Posterior vena cava (tissue), 2 donors: ENCODE results near the gene RAB22A. TPM values are rescaled to one million over a fixed set of nuclear protein-coding genes. Genes with fewer than 3 reads are reported as not detected.

ENCODE experiments used
- DNase-seq: peaks from one replicate; pipeline ENCODE4 v3.0.0-alpha.2; 2020; ENCODE audit warnings: low spot score
- intact Hi-C, 2 donors: fragments of 100-400 bp; cut with DNase I; formaldehyde crosslinking; loops; one replicate each; pipeline versions ENCODE4 v1.14.1 to v1.14.2; 2022 to 2023
- long read RNA-seq, 2 donors: library from polyadenylated mRNA; unstranded; transcript quantifications; one replicate each; pipeline ENCODE4 v2.0.0, GENCODE V29; 2020 to 2021
- total RNA-seq, 2 donors: library from RNA; stranded (reverse); fragmentation: NEBNext Ultra II Directional; extraction: Animal tissue kit (Norgen Biotek cat#: 25700); gene quantifications; one replicate each; pipeline ENCODE4 v1.2.1, GENCODE V29; 2021
- donor health status: DM: yes; HTN: yes; CAD: no.
- donor health status: DM: yes; HTN: yes; CAD: no.

The RAB22A gene, protein sequence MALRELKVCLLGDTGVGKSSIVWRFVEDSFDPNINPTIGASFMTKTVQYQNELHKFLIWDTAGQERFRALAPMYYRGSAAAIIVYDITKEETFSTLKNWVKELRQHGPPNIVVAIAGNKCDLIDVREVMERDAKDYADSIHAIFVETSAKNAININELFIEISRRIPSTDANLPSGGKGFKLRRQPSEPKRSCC
- 10 to 100 TPM; 22.1 to 27.3 TPM for total RNA-seq
- long read RNA-seq, donor 1, full-length matches to known transcripts, result 14 of 17 reads
- long read RNA-seq, donor 1, partial matches to known transcripts, result 0 of 17 reads
- long read RNA-seq, donor 1, other reads (novel, unspliced or antisense), result 3 of 17 reads
- long read RNA-seq, donor 2, full-length matches to known transcripts, result 1 of 6 reads
- long read RNA-seq, donor 2, partial matches to known transcripts, result 1 of 6 reads
- long read RNA-seq, donor 2, other reads (novel, unspliced or antisense), result 4 of 6 reads

DNA sequence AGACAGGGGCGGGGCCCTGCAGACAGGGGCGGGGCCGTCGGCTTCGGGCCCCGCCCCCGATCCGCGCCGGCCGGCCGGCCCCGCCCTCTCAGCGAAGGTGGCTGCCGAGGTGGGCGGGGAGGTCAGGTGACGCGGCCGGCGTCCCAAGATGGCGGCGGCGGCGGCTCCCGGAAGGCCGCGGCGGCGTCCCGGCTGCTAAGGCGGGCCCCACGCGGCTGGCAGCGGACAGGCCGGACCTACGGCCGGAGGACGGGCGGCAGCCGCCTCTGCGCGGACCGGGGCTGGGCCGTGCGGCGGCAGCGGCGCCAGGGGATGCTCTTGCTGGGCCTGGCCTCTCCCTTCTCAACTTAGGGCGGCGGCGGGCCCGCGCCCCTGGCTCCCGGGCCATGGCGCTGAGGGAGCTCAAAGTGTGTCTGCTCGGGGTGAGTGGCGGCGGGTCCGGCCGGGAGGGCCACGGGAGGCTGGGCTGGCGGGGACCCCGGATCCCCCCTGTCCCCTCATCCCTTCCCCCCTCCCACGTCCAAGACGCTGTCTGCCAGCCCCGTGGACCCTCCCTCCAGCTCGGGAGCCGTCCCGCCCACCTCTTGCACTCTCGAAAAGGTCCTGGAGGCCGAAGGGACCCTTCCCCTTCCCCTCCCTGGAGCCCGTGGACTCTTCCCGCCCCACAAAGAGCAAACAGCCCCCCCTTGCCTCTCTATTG is at the start of gene RAB22A:
Gene RAB22A, plus strand, starts transcription at position 125 of the 700 bp plus-strand sequence. Its CDS starts 262 bp downstream, at position 387.
- DNase-seq, result peak; percentile 95
- intact Hi-C loops, result no loop called here

DNA sequence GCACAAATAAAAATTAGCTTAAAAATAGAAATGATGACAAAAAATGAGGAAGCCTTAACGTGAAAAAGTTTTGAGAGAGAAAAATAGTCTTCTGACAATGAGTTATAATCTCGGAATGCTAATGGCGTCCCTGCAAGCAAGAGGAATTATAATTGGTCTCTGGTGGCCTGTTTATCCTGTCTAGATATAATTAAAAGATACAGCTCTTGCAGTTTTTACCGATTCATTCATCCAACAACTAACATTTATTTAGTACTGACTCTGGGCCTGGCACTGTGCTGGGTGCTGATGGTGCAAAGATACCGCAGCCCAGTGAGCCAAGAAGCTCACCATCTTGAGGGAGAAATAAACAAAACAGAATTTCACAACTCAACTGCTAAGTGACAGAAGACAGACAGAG is 49.5 kb upstream of the RAB22A start:
- no peak for DNase-seq
- intact Hi-C loops, result no loop called here

DNA sequence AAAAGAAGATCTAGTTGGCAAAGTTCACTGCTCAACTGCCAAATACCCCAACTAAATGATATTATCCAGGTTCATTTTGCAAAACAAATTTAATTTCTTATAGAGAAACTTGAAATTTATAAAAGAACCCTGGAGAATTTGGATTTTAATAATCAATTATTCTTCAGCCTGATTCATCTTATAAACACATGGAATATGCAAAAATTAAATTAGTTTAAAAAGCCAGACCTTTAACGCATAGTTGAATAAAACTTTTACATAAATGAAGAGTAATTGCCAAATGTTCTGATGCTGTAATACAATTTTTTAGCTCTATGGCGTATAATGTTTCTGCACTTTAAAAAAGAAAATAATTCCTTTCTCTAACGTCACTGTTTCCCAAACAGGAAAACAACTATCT is 47.9 kb upstream of the RAB22A start:
- intact Hi-C loops, result no loop called here
- no peak for DNase-seq

DNA sequence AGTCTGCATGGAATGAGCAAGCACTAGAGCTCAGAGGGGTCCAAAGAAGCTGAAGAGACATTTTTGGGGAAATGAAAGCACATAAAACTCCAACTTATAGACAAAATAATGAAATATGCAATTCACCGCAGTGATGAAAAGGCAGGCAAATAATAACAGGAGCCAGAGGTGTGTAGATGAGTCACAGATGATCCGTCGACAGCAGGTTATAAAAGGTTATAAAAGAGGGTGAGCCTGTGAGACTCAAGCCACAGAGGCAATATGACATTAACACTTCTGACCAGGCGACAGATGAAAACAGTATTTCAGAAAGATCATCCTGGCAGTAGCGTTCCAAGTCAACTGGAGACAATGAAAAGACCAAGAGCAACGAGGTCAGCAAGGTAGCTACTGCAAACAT is 45.2 kb upstream of the RAB22A start:
- no peak for DNase-seq
- intact Hi-C loops, result no loop called here

DNA sequence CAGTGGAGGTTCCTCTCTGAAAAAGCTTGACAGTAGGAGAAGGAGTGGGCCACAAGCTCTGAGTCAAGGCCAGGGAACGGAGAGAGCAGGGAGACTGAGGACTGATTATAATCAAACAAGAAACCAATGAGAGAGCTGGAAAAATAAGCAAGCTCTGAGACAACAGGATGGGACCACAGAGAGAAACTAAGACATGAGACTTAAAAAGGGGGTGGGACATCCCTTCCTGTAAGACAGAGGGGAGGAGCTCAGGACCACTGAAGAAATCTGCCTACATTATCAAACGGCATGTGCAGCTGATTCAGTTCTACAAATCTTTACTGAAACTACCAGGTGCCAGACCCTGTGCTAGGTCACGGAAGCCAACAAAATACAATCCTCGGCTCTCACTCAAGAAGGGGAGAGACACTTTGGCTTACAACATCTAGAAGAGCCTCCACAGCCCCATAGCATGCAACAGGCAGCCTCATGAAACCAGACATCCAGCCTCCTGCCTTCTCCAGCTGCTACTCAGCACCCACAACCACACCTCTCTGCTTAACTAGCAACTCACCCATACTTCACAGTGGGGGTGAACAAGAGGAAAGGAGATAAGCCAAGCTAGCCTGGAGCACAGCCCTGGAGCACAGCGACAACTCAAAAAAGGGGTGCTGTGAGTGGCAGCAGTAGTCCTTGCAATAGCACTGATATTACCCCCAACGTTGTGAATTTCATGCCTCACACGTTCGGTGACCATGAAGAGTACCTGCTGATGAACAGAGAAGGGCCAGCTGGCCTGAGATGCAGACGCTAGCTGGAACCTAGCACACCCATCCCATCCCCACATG is 41.9 kb upstream of the RAB22A start:
- DNase-seq, result no peak
- intact Hi-C loops, result no loop called here

DNA sequence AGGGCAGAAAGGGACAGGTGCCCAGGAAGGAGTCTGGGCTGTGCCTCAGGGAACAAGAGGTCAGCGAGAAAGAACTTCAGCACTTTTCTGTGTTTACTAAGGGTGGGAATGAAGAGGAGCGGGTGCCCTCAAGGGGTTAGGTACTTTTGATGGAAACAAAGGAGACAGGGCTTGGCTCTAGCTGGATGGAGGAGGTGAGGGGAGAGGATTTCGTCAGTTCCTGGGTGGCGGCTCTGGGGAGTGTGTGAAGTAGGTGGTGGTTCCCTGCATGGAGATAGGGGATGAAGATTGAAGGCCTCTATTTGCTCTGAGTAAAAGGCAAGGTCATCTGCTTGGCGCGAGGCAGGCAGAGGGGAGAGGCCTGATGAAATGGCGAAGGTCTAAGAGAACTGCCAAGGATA is 41.1 kb upstream of the RAB22A start:
- no peak for DNase-seq
- intact Hi-C loops, result no loop called here

DNA sequence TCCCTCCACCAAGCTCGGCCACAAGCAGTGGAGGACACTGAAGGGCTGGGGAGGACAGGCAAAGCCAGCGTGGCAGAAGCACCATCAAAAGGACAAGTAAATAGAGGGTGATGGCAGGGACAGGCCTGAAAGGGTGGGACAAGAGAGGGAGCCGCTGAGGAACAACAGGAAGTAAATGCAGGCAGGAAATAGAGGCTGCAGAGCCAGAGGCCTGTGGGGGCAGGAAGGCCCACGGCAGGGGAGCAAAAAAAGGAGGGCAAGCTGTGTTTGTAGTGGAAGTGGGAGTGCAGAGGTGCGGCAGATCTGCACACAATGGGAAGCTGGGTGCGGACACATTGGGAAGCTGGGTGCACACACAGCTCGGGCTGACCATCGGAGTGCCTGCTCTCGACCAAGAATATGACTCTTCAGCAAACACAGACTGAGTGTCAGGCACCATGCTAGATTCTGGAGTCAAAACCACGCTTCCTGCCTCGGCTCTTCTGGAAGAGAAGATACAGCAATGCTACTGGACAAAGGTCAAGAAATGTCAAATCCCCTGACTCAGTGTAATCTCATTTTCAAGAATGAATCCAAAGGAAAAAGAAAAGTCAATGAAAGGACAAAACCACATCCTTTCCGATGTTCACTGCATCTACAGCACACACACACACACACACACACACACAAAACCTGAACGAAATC is 40.4 kb upstream of the RAB22A start:
- DNase-seq, result no peak
- intact Hi-C loops, result no loop called here

DNA sequence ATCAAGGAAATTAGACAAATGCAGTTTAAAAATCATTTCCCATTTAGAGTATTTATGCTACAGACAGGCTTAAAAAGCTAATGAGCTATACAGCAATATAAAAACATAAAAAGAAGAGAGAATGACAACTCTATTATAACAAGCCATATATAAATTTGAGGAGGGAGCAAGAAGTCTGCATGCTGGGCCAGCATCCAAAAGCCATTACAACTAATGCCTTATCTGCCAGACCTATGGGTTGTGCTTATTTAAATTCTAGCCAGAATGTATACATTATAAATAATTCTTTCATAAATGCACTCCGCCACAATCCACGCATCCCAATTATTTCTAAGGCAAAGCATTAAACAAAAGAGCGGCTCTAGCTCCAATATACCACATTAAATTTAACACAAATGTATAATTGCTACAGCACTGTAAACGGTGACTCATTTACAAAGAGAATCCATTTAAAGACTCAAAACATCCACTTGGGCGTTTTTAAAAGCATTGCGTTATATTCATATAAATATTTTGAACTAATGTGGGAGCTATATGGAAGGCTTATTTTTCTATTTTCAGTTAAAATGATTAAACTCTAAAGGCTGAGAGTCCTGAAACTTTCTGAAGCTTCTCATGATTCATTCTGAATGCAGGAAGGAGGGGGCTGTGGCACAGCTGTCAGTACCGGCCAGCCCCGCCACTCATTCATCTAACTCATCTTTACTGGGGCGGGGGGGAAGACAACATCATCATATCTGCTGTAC is 37.7 kb upstream of the RAB22A start:
- intact Hi-C loops, result no loop called here
- DNase-seq, result no peak

DNA sequence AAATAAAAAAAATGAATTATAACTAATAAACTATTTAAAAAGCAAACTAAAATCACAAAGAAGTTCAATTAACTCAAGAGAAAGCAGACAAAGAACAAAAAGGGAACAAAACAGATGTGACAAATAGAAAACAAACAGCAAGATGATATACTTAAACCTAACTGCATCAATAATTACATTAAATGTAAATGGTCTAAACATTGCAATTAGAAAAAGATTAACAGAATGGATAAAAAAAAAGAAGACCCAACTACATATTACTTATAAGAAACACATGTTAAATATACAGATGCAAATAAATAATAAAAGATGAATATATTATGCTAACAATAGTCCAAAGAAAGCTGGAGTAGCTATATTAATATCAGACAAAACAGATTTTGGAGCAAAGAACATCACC is 35.1 kb upstream of the RAB22A start:
- intact Hi-C loops, result no loop called here
- DNase-seq, result no peak

DNA sequence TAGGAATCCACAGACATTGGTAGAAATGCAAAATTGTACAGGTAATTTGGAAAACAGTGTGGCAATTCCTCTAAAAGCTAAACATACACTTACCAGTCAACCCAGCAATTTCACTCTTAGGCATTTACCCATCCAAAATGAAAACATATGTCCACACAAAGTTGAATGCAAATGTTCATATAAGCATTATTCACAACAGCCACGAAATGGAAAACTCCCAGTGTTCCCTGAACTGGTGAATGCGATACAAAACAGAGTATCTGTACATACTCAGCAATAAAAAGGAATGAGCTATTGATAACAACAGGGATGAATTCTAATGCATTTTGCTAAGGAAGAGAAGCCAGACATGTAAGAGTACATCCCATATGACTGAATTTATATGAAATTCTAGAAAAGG is 32.4 kb upstream of the RAB22A start:
- DNase-seq, result no peak
- intact Hi-C loops, result no loop called here

DNA sequence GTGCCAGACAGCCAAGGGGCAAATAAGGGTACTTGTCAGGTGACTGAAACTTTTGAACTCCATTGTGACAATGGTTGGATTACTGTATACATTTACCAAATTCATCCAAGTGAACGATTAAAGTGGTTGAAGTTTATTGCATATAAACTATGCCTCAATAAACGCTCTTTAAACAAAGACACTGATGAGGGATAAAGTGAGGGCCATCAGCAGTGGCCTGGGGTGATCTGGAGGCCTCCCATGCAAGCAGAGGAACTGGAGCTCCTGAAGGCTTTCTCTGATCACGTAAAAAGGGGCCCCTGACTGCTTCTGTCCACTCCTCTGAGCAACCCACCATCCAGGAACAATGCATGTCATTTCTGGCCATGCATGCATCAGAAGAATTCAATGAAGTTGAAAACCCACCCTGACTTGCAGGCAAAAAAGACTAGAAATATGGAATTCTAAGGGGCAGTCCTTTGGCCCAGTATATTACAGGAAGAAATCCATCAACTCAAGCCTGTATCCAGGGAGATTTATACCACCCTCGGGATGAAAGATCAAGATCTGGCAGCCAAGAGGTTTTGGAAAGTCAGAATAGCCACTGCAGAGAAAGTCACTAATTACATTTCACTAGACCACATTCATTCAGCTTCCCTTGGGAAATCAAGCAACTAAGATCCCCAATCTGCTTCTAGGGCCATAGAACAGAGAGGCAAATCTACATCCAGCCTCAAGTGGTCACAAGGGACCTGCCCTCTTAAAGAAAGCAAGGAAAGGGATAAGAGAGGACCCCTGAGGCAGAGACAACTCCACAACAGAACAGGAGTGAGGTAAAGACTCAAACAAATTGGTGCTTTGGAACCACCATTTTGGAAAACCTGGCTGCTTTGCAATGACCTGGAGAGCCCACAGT is 31.7 kb upstream of the RAB22A start:
- no peak for DNase-seq
- intact Hi-C loops, result no loop called here

DNA sequence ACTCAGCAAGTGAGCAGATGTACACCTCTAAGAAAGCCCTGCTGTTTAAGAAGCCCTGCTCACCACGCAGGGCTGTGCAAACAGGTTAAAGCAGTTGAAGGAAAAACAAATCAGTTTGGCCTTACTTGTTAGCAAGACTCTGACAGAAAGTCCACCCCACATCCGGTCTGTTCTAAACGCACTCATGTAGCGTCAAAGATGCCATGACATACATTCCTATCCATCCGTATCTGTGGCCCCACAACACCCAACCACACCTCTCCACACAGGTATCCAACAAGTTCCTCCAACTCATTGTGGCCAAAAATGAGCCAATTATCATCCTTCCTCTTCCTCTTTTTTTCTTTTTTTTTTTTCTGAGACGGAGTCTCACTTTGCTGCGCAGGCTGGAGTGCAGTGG is 22.8 kb upstream of the RAB22A start:
- DNase-seq, result no peak
- intact Hi-C loops, result no loop called here

DNA sequence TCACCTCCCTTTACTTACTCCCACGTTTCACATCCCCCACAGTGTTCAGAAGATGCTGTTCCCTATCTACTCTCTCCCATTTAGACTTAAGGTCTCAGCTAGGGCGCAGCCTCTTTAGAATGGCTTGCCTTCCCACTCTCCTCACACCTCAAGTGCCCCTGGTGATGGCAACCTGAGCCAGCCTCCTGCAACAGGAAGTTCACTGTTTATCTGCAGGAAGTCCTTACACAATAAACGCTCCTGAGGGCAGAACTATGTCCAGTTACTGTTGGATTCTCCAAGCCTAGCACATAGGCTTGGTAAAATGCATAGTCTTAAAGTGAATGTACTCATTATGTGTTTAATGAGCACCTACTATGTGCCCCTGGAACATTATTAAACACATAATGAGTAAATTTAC is 21.9 kb upstream of the RAB22A start:
- no peak for DNase-seq
- intact Hi-C loops, result no loop called here

DNA sequence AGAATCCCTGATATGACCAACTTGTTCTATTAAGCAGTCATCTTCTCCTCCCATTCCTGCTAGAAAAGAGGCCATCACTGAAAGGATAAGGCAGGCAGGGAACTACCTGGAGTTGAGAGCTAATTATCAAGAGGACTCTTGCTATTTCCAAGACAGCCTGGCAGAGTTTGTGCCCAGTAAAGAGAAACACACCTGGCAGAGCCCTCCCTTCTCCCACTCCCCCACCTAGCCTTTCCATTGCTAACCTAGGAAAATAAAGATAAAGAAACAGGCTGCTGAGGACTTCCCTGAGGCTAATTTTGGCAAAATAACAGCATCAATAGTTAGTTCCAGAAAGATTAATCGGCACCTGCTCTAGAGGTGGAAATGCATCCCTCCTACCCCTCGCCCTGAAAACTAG is 20.4 kb upstream of the RAB22A start:
- DNase-seq, result no peak
- intact Hi-C loops, result no loop called here

DNA sequence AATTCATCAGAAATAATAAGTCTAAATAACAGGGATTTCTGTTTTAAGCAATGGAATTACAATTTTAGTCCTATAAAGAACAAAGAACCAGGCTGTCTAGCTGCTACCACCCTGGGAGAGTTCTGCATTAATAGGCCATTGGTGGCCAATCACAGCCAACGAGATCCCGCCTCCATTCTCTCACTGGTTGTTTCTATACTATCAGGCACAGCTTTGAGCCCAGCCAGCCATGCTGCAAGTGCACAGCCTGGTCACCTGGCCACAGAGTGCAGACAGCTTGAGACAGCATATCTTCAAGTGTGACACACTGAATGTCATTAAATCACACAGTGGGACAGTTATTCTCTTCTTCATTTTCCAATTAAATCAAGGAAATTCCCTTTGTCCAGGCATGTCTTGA is 16.1 kb upstream of the RAB22A start:
- DNase-seq, result no peak
- intact Hi-C loops, result loop anchor here in 1 of 2 donors (5.0 kb wide), 1 partner anchor 864 kb away; no protein-coding TSS in a partner anchor

DNA sequence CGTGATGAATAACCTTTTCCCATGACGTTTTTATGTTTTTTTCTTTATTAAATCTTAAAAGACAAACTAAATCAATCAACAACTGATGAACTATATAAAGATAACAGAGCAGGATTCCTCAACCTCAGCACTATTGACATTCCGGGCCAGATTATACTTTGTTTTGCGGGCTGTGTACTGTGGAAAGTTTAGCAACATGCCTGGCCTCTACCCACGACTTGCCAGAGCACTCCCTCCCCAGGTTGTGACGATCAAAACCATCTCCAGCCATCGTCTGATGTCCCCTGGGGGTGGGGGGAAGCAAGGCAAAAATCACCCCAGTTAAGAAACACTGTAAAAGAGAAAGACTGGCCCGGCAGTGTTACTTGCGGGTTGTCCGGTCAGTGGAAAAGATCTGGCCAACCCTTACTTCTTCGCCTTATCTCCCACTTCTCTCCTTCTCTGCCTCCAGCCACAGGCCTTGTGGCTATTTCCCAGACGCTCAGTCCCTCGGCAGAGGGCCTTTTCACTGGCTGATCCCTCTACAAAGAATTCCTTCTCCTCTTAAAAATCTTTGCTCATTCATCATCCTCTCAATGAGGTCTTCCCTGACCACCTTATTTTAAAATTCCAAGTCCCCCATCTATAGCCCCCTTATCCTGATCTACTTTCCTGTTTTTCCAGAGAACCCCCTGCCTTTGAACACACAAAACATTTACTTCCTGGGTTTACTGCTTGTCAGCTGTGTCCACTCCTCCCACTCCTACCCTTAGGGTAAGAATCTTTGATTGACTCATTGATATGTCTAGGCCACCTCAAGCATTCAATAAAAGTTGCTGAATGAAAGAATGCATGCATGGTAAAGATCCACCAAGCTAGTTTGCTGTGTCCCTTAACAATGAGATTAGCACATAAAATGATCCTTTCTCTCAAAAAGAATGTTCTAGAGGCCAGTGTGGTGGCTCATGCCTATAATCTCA is 14.7 kb upstream of the RAB22A start:
- no peak for DNase-seq

More for the DNA sequence above, 14.7 kb upstream of the RAB22A start:
- intact Hi-C loops, result loop anchor here in 1 of 2 donors (5.0 kb wide), 1 partner anchor 863 kb away; no protein-coding TSS in a partner anchor
